Type B pancreatic cell (in vitro differentiated cells): ENCODE data around the gene ITSN1. TPM values are rescaled to one million over a fixed set of nuclear protein-coding genes. Genes with fewer than 3 reads are reported as not detected.
A peak's percentile ranks its signal among the peaks of the same experiment; 100 is the strongest.
"Not testable (repeated sequence)": the region's sequence is repeated elsewhere in the genome, so short reads cannot be mapped to it uniquely, and the experiment has no call there.

Experiments used
- DNase-seq: peaks from one replicate; pipeline ENCODE4 v3.0.0; 2021; ENCODE audit warnings: mixed read lengths; ENCODE audit not compliant: unreplicated experiment; ENCODE audit errors: extremely low spot score
- H3K27ac Mint-ChIP-seq: 2 replicates; pipeline ENCODE4 v1.8.0; 2021; ENCODE audit warnings: mild to moderate bottlenecking, mixed read lengths
- H3K27me3 Mint-ChIP-seq: 2 replicates; pipeline ENCODE4 v1.8.0; 2021; ENCODE audit warnings: mixed read lengths
- H3K36me3 Mint-ChIP-seq: 2 replicates; pipeline ENCODE4 v1.8.0; 2021; ENCODE audit warnings: mixed read lengths
- H3K4me1 Mint-ChIP-seq: one replicate; pipeline ENCODE4 v1.8.0; 2021; ENCODE audit warnings: mixed read lengths; ENCODE audit not compliant: unreplicated experiment
- H3K4me3 Mint-ChIP-seq: 2 replicates; pipeline ENCODE4 v1.8.0; 2021; ENCODE audit warnings: mild to moderate bottlenecking, mixed read lengths
- H3K9me3 Mint-ChIP-seq: 2 replicates; pipeline ENCODE4 v1.8.0; 2021; ENCODE audit warnings: mixed read lengths
- total RNA-seq: library from RNA; stranded (reverse); gene quantifications from 2 replicates; pipeline ENCODE4 v1.2.1, GENCODE V29; 2021; ENCODE audit warnings: low replicate concordance
- TF ChIP-seq, protein P1 (sequence below): fragments of 200-600 bp; sonication (generic); conservative IDR thresholded peaks from 2 replicates; pipeline ENCODE4 v1.5.0; 2021; ENCODE audit warnings: antibody characterized with exemption, mild to moderate bottlenecking

Gene ITSN1
- total RNA-seq, 1 donor from 2014 or later: 89.1 TPM

DNA sequence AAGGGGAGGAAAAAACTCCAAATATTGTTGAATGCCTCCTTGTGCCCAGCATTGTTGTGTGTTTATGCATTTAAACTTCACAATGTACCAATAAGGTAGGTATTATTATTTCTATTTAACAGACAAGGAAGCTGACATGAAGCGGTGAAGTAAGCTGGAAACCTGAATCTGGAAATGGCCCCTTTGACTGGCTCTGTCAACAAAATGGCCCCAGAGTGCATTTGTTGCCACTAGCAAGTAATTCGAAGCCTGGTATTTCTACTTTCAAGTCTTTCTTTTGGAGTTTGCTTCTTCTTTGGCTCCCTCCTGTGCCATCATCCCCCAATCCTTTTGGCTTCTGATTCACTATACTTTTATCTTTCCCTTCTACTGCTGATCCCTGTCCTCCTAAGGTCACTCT lies 23.9 kb upstream of the ITSN1 start:
- H3K4me3 Mint-ChIP-seq: no peak overlapping the region
- TF ChIP-seq, protein P1, sequence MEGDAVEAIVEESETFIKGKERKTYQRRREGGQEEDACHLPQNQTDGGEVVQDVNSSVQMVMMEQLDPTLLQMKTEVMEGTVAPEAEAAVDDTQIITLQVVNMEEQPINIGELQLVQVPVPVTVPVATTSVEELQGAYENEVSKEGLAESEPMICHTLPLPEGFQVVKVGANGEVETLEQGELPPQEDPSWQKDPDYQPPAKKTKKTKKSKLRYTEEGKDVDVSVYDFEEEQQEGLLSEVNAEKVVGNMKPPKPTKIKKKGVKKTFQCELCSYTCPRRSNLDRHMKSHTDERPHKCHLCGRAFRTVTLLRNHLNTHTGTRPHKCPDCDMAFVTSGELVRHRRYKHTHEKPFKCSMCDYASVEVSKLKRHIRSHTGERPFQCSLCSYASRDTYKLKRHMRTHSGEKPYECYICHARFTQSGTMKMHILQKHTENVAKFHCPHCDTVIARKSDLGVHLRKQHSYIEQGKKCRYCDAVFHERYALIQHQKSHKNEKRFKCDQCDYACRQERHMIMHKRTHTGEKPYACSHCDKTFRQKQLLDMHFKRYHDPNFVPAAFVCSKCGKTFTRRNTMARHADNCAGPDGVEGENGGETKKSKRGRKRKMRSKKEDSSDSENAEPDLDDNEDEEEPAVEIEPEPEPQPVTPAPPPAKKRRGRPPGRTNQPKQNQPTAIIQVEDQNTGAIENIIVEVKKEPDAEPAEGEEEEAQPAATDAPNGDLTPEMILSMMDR: no peak
- DNase-seq: no peak
- H3K27ac Mint-ChIP-seq: no peak overlapping the region
- peaks cover 5% of the 10 kb centered on the region for H3K9me3 Mint-ChIP-seq
- H3K36me3 Mint-ChIP-seq: peaks cover 38% of the 10 kb centered on the region
- H3K27me3 Mint-ChIP-seq: no peaks in the 10 kb centered on the region
- peaks cover 8% of the 10 kb centered on the region for H3K4me1 Mint-ChIP-seq

DNA sequence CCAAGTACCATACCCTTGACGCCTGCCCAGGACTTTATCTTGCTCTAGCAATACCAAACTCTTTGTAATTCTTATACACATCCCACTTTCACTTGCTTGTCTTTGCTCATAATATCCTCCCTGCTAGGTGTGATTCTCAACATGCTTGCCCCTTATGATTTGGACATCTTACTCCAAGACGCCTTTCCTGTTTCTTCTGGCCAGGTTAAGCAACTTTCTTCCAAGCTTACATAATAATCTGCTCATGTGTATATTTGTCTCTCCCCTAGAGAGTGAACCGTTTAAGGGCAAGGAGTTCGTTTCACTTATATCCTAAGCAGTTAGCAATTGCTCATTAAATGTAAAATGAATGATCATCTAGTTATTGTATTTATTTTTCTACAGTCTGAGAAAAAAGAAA lies 22.6 kb upstream of the ITSN1 start:
- Mint-ChIP-seq H3K27ac (no peak overlapping the region), H3K4me3 (no peak overlapping the region), H3K4me1 (peaks cover 8% of the 10 kb centered on the region), H3K9me3 (peaks cover 5% of the 10 kb centered on the region), H3K36me3 (peaks cover 34% of the 10 kb centered on the region), H3K27me3 (no peaks in the 10 kb centered on the region)
- DNase-seq: no peak
- TF ChIP-seq, protein P1: no peak

DNA sequence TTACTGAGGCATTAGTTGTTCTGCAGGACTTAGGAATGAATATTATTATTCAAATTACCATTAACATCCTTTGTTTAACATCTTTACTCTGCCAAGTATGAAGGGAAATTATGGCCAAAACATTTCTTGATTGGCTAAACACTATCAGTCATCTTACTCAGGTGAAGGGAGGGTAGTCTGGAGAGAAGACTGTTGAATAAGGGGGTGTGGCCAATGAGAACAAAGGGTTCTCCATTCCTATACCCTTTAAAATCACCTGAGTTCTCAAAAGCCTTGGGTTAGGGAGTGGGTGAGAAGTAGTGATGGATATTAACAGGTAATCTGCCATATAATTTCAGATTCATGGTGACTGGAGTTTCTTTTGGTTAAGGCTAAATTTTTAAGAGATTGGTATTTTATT lies 20.0 kb upstream of the ITSN1 start:
- Mint-ChIP-seq H3K9me3 (peaks cover 5% of the 10 kb centered on the region), H3K27ac (no peak overlapping the region), H3K4me1 (peaks cover 8% of the 10 kb centered on the region), H3K27me3 (no peaks in the 10 kb centered on the region), H3K4me3 (no peak overlapping the region), H3K36me3 (peaks cover 33% of the 10 kb centered on the region)
- TF ChIP-seq, protein P1: no peak
- no peak for DNase-seq

DNA sequence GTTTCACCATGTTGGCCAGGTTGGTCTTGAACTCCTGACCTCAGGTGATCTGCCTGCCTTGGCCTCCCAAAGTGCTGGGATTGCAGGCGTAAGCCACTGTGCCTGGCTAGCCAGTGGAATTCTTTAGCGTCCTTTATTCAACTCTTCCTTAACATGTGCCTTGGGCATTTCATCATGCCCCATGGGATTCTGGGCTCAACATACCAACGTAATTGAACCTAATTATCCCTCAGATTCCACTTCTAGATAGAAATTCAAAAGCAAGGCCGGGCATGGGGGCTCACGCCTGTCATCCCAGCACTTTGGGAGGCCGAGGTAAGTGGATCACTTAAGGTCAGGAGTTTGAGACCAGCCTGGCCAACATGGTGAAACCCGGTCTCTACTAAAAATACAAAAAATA lies 16.1 kb upstream of the ITSN1 start:
- H3K27ac Mint-ChIP-seq, H3K4me3 Mint-ChIP-seq, DNase-seq, H3K9me3 Mint-ChIP-seq, H3K4me1 Mint-ChIP-seq, H3K27me3 Mint-ChIP-seq: not testable (repeated sequence)
- peaks cover 27% of the 10 kb centered on the region for H3K36me3 Mint-ChIP-seq

DNA sequence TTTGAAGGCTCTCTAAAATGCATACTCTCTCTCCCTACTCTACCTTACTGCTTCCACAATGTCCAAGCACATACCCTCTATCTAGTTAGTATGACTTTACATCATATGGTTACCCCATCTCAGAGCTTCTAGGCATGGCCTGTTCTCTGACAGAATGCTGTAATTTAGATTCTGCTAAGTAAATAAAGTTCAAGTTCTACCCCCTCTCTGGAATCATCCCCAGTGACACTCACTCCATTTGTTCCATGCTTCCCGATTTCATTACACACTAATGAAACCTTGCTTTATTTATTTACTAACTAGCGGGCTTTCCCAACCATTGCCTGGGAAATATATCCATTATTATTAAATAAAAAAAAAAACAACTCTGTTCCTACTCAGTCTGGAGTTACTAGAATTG lies 8.0 kb upstream of the ITSN1 start:
- H3K36me3 Mint-ChIP-seq: peaks cover 46% of the 10 kb centered on the region
- peaks cover 5% of the 10 kb centered on the region for H3K9me3 Mint-ChIP-seq
- no peak for DNase-seq
- TF ChIP-seq, protein P1: no peak
- H3K27me3 Mint-ChIP-seq: no peaks in the 10 kb centered on the region
- H3K27ac Mint-ChIP-seq: no peak overlapping the region
- H3K4me3 Mint-ChIP-seq: no peak overlapping the region
- H3K4me1 Mint-ChIP-seq: no peaks in the 10 kb centered on the region

DNA sequence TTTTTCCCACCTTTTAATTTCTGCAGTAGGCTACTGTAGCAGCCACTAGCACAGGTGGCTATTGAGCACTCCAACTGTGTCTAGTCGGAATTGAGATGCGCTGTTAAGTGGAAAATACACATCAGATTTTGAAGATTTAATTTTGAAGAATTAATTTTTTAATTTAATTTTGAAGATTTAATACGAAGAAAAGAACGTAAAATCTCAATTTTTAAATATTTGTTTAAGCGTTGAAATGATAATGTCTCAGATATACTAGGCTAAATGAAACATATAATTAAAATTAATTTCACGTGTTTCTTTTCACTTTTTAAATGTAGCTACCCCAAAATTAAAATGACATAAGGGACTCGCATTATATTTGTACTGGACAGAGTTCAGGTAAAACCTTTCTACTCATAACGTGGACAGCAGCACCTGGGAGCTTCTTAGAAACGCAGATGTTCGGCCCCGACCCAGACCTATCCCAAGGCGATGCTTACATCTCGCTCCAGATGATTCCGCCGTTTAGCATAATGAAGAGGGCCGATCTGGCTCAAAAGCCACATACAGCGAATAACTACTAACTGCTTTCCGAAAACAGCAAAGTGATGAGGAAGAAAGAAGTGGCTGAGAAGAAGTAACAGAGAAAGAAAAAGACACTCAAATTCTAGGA lies 1.5 kb upstream of the ITSN1 start:
- no peaks in the 10 kb centered on the region for H3K27me3 Mint-ChIP-seq

More for the DNA sequence above, 1.5 kb upstream of the ITSN1 start:
- Mint-ChIP-seq H3K27ac (peak overlapping the region; percentile 98), H3K4me3 (peak overlapping the region; percentile 97), H3K9me3 (no peaks in the 10 kb centered on the region), H3K4me1 (peaks cover 19% of the 10 kb centered on the region), H3K36me3 (peaks cover 14% of the 10 kb centered on the region)
- TF ChIP-seq, protein P1: no peak
- DNase-seq: no peak
